ENCODE measurements around the gene CARF.

GRCh38 chr2:203033395-203033794 lies 121.3 kb downstream of the CARF start:
- TF ChIP-seq SIN3A (IDR thresholded peaks at IDR 0.05; ENCODE audit: borderline replicate concordance, insufficient read depth, low read length) = no peak
- no peak for TF ChIP-seq POLR2AphosphoS5 (IDR thresholded peaks at IDR 0.05; ENCODE audit: low read depth, low read length)
- TF ChIP-seq REST (IDR thresholded peaks at IDR 0.05; ENCODE audit: insufficient read depth in 1 of 2, low read depth in 2 of 2, low read length in 2 of 2) = no peak
- TF ChIP-seq TAF1 (IDR thresholded peaks at IDR 0.05; ENCODE audit: borderline replicate concordance, insufficient read depth, low read length) = no peak

All from PFSK-1 (cell line).